H1 (cell line): Measurements from ENCODE around the gene TMEM169. TPM values are rescaled to one million over a fixed set of nuclear protein-coding genes. Genes with fewer than 3 reads are reported as not detected.

ENCODE experiments used
- CTCF ChIA-PET: fragments of 300-600 bp; sonication (Branson Sonifier 250); formaldehyde crosslinking; loops from one replicate; lab custom pipeline; 2021; ENCODE audit not compliant: partially characterized antibody; lab: Charles Lee
- POLR2A ChIA-PET: fragments of 300-600 bp; sonication (Branson Sonifier 250); formaldehyde crosslinking; loops from one replicate; lab custom pipeline; 2021; ENCODE audit warnings: inconsistent platforms; ENCODE audit not compliant: partially characterized antibody; lab: Charles Lee
- DNase-seq, 2 experiments: peaks; one replicate each; pipeline versions ENCODE4 v3.0.0 to v3.0.0-alpha.2; 2010 to 2022; ENCODE audit warnings: low spot score in 2 of 2, low read depth in 1 of 2, mixed read lengths in 1 of 2
- FAIRE-seq: peaks from 2 replicates; lab custom pipeline; 2011; peaks lifted over from hg19 to GRCh38; lab: Jason Lieb, UNC
- H2AFZ ChIP-seq: 2 replicates; pipeline ENCODE4 v1.8.1; 2012; ENCODE audit warnings: low read length, inconsistent platforms
- H2AK5ac ChIP-seq: 2 replicates; pipeline ENCODE4 v1.6.1; 2013; ENCODE audit warnings: low read depth, low read length
- H2BK120ac ChIP-seq: replicated peaks from 2 replicates; pipeline ENCODE3; 2013; ENCODE audit warnings: low read depth, low read length, inconsistent platforms
- H2BK12ac ChIP-seq: 2 replicates; pipeline ENCODE4 v1.6.1; 2013; ENCODE audit warnings: low read depth, low read length
- H2BK15ac ChIP-seq: 2 replicates; pipeline ENCODE4 v1.6.1; 2013; ENCODE audit warnings: low read length
- H2BK20ac ChIP-seq: 2 replicates; pipeline ENCODE4 v1.6.1; 2013; ENCODE audit warnings: low read length
- H2BK5ac ChIP-seq: 2 replicates; pipeline ENCODE4 v1.6.1; 2013; ENCODE audit warnings: low read depth, low read length
- H3K14ac ChIP-seq: 2 replicates; pipeline ENCODE4 v1.6.1; 2013; ENCODE audit warnings: inconsistent platforms; ENCODE audit not compliant: insufficient read length
- H3K18ac ChIP-seq: 2 replicates; pipeline ENCODE4 v1.6.1; 2013; ENCODE audit warnings: low read length; ENCODE audit errors: extremely low read depth
- H3K23ac ChIP-seq: 2 replicates; pipeline ENCODE4 v1.6.1; 2013; ENCODE audit warnings: inconsistent platforms; ENCODE audit not compliant: insufficient read length
- H3K23me2 ChIP-seq: 2 replicates; pipeline ENCODE4 v1.6.1; 2013; ENCODE audit warnings: low read depth, low read length
- H3K27ac ChIP-seq: 2 replicates; pipeline ENCODE4 v1.6.1; 2011; ENCODE audit warnings: low read depth, low read length, inconsistent platforms
- H3K27me3 ChIP-seq, 4 experiments: replicated peaks in 1 of 4; 1 replicate in 1 of 4; 2 replicates in 3 of 4; pipeline versions ENCODE4 v1.6.1 to v1.8.1; 2011 to 2013; ENCODE audit warnings: low read length in 3 of 4, mild to moderate bottlenecking in 3 of 4, inconsistent platforms in 2 of 4, mixed read lengths in 2 of 4, moderate library complexity in 1 of 4; ENCODE audit not compliant: control insufficient read depth in 3 of 4, insufficient read depth in 3 of 4; ENCODE audit errors: extremely low read depth in 1 of 4
- H3K36me3 ChIP-seq, 4 experiments: 2 replicates each; pipeline versions ENCODE4 v1.6.1 to v1.8.1; 2011 to 2013; ENCODE audit warnings: mild to moderate bottlenecking in 4 of 4, low read length in 3 of 4, moderate library complexity in 2 of 4, control low read depth in 1 of 4, inconsistent platforms in 1 of 4; ENCODE audit not compliant: insufficient read depth in 4 of 4, control insufficient read depth in 2 of 4
- H3K4ac ChIP-seq: replicated peaks from 2 replicates; pipeline ENCODE3; 2013; ENCODE audit warnings: low read length, low read depth, mixed read lengths, inconsistent platforms; ENCODE audit not compliant: insufficient read length
- H3K4me1 ChIP-seq, 4 experiments: replicated peaks in 1 of 4; 1 replicate in 1 of 4; 2 replicates in 3 of 4; pipeline versions ENCODE4 v1.6.1 to v1.8.1; 2011 to 2013; ENCODE audit warnings: low read length in 3 of 4, inconsistent platforms in 2 of 4, mixed read lengths in 1 of 4; ENCODE audit not compliant: insufficient read depth in 4 of 4, control insufficient read depth in 3 of 4
- H3K4me2 ChIP-seq, 2 experiments: 2 replicates each; pipeline versions ENCODE4 v1.6.1 to v1.8.1; 2011 to 2013; ENCODE audit warnings: low read depth in 2 of 2, low read length in 2 of 2, control low read depth in 1 of 2, inconsistent platforms in 1 of 2, mild to moderate bottlenecking in 1 of 2; ENCODE audit not compliant: insufficient read depth in 1 of 2
- H3K4me3 ChIP-seq, 4 experiments: fragments of 200-600, 300-600 bp in 1 of 4; sonication (generic), shearing (Covaris generic), sonication (Bioruptor Twin) in 1 of 4; 2 replicates each; pipeline versions ENCODE4 v1.5.1 to v1.8.1; 2011 to 2016; ENCODE audit warnings: low read length in 4 of 4, low read depth in 3 of 4, control low read depth in 2 of 4, inconsistent platforms in 2 of 4, mild to moderate bottlenecking in 2 of 4, mixed read lengths in 1 of 4, moderate library complexity in 1 of 4; ENCODE audit not compliant: insufficient read depth in 2 of 4; ENCODE audit errors: extremely low read depth in 1 of 4
- H3K56ac ChIP-seq: replicated peaks from 2 replicates; pipeline ENCODE3; 2013; ENCODE audit warnings: low read depth, mild to moderate bottlenecking, mixed read lengths, low read length, inconsistent platforms; ENCODE audit not compliant: insufficient read length
- H3K79me1 ChIP-seq: 2 replicates; pipeline ENCODE4 v1.6.1; 2013; ENCODE audit warnings: low read depth, low read length, control low read depth
- H3K79me2 ChIP-seq, 2 experiments: 2 replicates each; pipeline versions ENCODE4 v1.6.1 to v1.8.1; 2012 to 2013; ENCODE audit warnings: low read length in 2 of 2, mild to moderate bottlenecking in 2 of 2, inconsistent platforms in 1 of 2; ENCODE audit not compliant: insufficient read depth in 2 of 2, control insufficient read depth in 1 of 2
- H3K9ac ChIP-seq, 4 experiments: replicated peaks in 1 of 4; 1 replicate in 1 of 4; 2 replicates in 3 of 4; pipeline versions ENCODE4 v1.6.1 to v1.8.1; 2011 to 2013; ENCODE audit warnings: low read depth in 3 of 4, low read length in 3 of 4, control low read depth in 2 of 4, mild to moderate bottlenecking in 2 of 4, moderate library complexity in 2 of 4, inconsistent platforms in 1 of 4; ENCODE audit errors: extremely low read depth in 1 of 4
- H3K9me3 ChIP-seq, 2 experiments: 2 replicates each; pipeline versions ENCODE4 v1.6.1 to v1.8.1; 2012 to 2013; ENCODE audit warnings: mild to moderate bottlenecking in 2 of 2, moderate library complexity in 2 of 2, control low read depth in 1 of 2, inconsistent platforms in 1 of 2, low read depth in 1 of 2, low read length in 1 of 2, mixed read lengths in 1 of 2; ENCODE audit not compliant: insufficient read depth in 2 of 2
- H4K20me1 ChIP-seq, 2 experiments: replicated peaks in 1 of 2; 2 replicates each; pipeline versions ENCODE3 to v1.8.1; 2011 to 2013; ENCODE audit warnings: inconsistent platforms in 2 of 2, low read length in 2 of 2, mild to moderate bottlenecking in 1 of 2; ENCODE audit not compliant: insufficient read depth in 2 of 2, control insufficient read depth in 1 of 2
- H4K5ac ChIP-seq: 2 replicates; pipeline ENCODE4 v1.6.1; 2013; ENCODE audit warnings: low read length, low read depth, mixed read lengths, inconsistent platforms; ENCODE audit not compliant: insufficient read length
- H4K8ac ChIP-seq: 2 replicates; pipeline ENCODE4 v1.8.0; 2013; ENCODE audit warnings: mild to moderate bottlenecking, moderate library complexity, low read length, inconsistent platforms; ENCODE audit not compliant: insufficient read depth; ENCODE audit errors: extremely low read depth
- H4K91ac ChIP-seq: replicated peaks from 2 replicates; pipeline ENCODE3; 2013; ENCODE audit warnings: low read length, mixed read lengths, inconsistent platforms; ENCODE audit not compliant: insufficient read length
- ATF2 ChIP-seq: IDR thresholded peaks from 2 replicates; pipeline ENCODE4 v1.6.1; 2012; ENCODE audit warnings: low read length, inconsistent platforms
- CHD2 ChIP-seq: IDR thresholded peaks from 2 replicates; pipeline ENCODE4 v1.6.1; 2012; ENCODE audit warnings: low read length, improper control_type of control experiment
- KDM4A ChIP-seq: IDR thresholded peaks from one replicate; pipeline ENCODE4 v1.7.1; 2012; ENCODE audit warnings: low read depth, mild to moderate bottlenecking, moderate library complexity, low read length, inconsistent platforms; ENCODE audit not compliant: severe bottlenecking
- MAFK ChIP-seq: IDR thresholded peaks from 2 replicates; pipeline ENCODE4 v1.6.1; 2012; ENCODE audit warnings: low read depth, mild to moderate bottlenecking, improper control_type of control experiment, low read length
- RNF2 ChIP-seq: fragments of 200-900, 300-1000 bp; sonication (generic); IDR thresholded peaks from 2 replicates; pipeline ENCODE4 v1.7.1; 2016; ENCODE audit warnings: borderline replicate concordance, low read depth, mild to moderate bottlenecking, antibody characterized with exemption, low read length; ENCODE audit not compliant: poor library complexity, severe bottlenecking; ENCODE audit errors: missing control alignments
- WGBS, 2 experiments: shearing (Covaris generic) in 1 of 2; methylation state at CpG; one replicate each; pipeline versions ENCODE4 v1.1.6 to v1.1.7; 2013 to 2015; ENCODE audit warnings: low lambda C conversion rate in 2 of 2, mixed read lengths in 2 of 2, inconsistent platforms in 1 of 2, low coverage in 1 of 2, missing lambda C conversion rate in 1 of 2; ENCODE audit not compliant: insufficient replicate concordance in 2 of 2, insufficient coverage in 1 of 2, insufficient read length in 1 of 2; ENCODE audit errors: extremely low coverage in 1 of 2, missing lambda C conversion rate in 1 of 2; 5-methylcytosine and 5-hydroxymethylcytosine counted together
- polyA plus RNA-seq, 7 experiments: library from polyadenylated mRNA; depleted of rRNA in 3 of 7; stranded (reverse) in 5 of 7; unstranded in 2 of 7; fragments of >200 nt in 5 of 7; fragments of 200-250 nt in 2 of 7; gene quantifications; 1 replicate in 5 of 7; 2 replicates in 1 of 7; 4 replicates in 1 of 7; pipeline versions ENCODE4 v1.2.1 to v1.2.3, GENCODE V29; 2011 to 2013; ENCODE audit warnings: missing spikeins in 2 of 7, mixed read lengths in 2 of 7
- total RNA-seq: library from RNA; stranded (reverse); fragmentation: NEBNext Ultra II Directional; extraction: Animal tissue kit (Norgen Biotek cat#: 25700); gene quantifications from 2 replicates; pipeline ENCODE4 v1.2.1, GENCODE V29; 2021

Gene TMEM169
- total and polyA plus RNA-seq, 2 of the 8 experiments (the other 6 are each of a cell fraction or from before 2014, with no cell fraction given), result 0.41 to 2.4 TPM

GRCh38 chr2:216084547-216084946 lies 2.8 kb downstream of the TMEM169 start:
- no peak overlapping the region for H2BK20ac ChIP-seq
- no peak overlapping the region for H3K27ac ChIP-seq
- H2BK15ac ChIP-seq, result no peak overlapping the region
- FAIRE-seq (no peak), DNase-seq (no peak)
- no peak overlapping the region for H4K91ac ChIP-seq
- H2BK120ac ChIP-seq, result no peak overlapping the region
- peak overlapping the region in 1 of 4 experiments; percentile 41; a peak in 1 of 8 replicates for H3K4me3 ChIP-seq
- ChIA-PET POLR2A (interaction anchor here (1.1 to 5.6 kb wide), 5 partner anchors 8 to 43 kb away, joined by 3 to 73 read pairs (median 10); partner anchors contain the start of gene XRCC5), CTCF (interaction anchor here (0.7 to 3.9 kb wide), 8 partner anchors 8 to 61 kb away, joined by 3 to 18 read pairs (median 4); partner anchors contain the start of gene XRCC5)
- H3K14ac ChIP-seq, result no peak overlapping the region
- H4K5ac ChIP-seq, result no peak overlapping the region
- peaks cover 7% of the 10 kb centered on the region for H3K23me2 ChIP-seq
- no peak for TF ChIP-seq ATF2
- TF ChIP-seq RNF2, result no peak
- TF ChIP-seq CHD2, result no peak
- no peak for TF ChIP-seq KDM4A
- no peak for TF ChIP-seq MAFK
- peaks cover 0 to 1% of the 10 kb centered on the region in 2 experiments for H4K20me1 ChIP-seq
- no peaks in the 10 kb centered on the region for H3K27me3 ChIP-seq
- 79% methylated on average over 3 of the region's 3 CpGs; no CpG with 5 or more reads in 1 of the 2 experiments for WGBS, 2 experiments
- H2BK12ac ChIP-seq, result no peak overlapping the region
- peak overlapping the region in 1 of 2 experiments; percentile 93; a peak in 1 of 4 replicates for H3K4me2 ChIP-seq
- no peak overlapping the region; the same call in 1 of the 2 replicates for H2AK5ac ChIP-seq
- H3K4ac ChIP-seq, result no peak overlapping the region
- H3K4me1 ChIP-seq, result peaks cover 3 to 15% (median 14%) of the 10 kb centered on the region in 4 experiments; a peak in 5 of 7 replicates
- H2AFZ ChIP-seq, result no peak overlapping the region
- H3K9ac ChIP-seq, result no peak overlapping the region
- no peak overlapping the region for H2BK5ac ChIP-seq
- H3K79me1 ChIP-seq, result no peaks in the 10 kb centered on the region; the same call in 1 of the 2 replicates
- no peak overlapping the region for H3K56ac ChIP-seq
- H3K23ac ChIP-seq, result no peak overlapping the region
- H3K18ac ChIP-seq, result no peak overlapping the region
- H3K9me3 ChIP-seq, result no peaks in the 10 kb centered on the region
- H3K36me3 ChIP-seq, result no peaks in the 10 kb centered on the region
- H4K8ac ChIP-seq, result no peak overlapping the region
- peaks cover 0 to 16% of the 10 kb centered on the region in 2 experiments; a peak in 1 of 4 replicates for H3K79me2 ChIP-seq
